H9 (cell line): ENCODE measurements around the gene GRM5. TPM values are rescaled to one million over a fixed set of nuclear protein-coding genes. Genes with fewer than 3 reads are reported as not detected.

ENCODE experiments used
- DNase-seq: peaks from one replicate; pipeline ENCODE4 v3.0.0-alpha.2; 2017
- H2AFZ ChIP-seq: one replicate; pipeline ENCODE4 v1.6.1; 2013; ENCODE audit warnings: mild to moderate bottlenecking, low read length, control low read depth, moderate library complexity
- H2AK5ac ChIP-seq: 2 replicates; pipeline ENCODE4 v1.6.1; 2013; ENCODE audit warnings: low read length, control low read depth, mixed read lengths; ENCODE audit not compliant: insufficient read length
- H2BK120ac ChIP-seq: one replicate; pipeline ENCODE4 v1.6.1; 2013; ENCODE audit warnings: low read depth, mild to moderate bottlenecking, low read length, control low read depth, inconsistent platforms; ENCODE audit not compliant: poor library complexity, severe bottlenecking
- H2BK12ac ChIP-seq: 2 replicates; pipeline ENCODE4 v1.6.1; 2013; ENCODE audit warnings: low read length, control low read depth, mixed read lengths, low read depth; ENCODE audit not compliant: insufficient read length
- H2BK15ac ChIP-seq: 2 replicates; pipeline ENCODE4 v1.6.1; 2013; ENCODE audit warnings: low read depth, low read length, control low read depth
- H2BK20ac ChIP-seq: one replicate; pipeline ENCODE4 v1.6.1; 2013; ENCODE audit warnings: low read depth, mild to moderate bottlenecking, low read length, control low read depth, inconsistent platforms; ENCODE audit not compliant: poor library complexity, severe bottlenecking
- H2BK5ac ChIP-seq: 2 replicates; pipeline ENCODE4 v1.6.1; 2013; ENCODE audit warnings: low read length, control low read depth, mixed read lengths; ENCODE audit not compliant: insufficient read length
- H3K14ac ChIP-seq: 2 replicates; pipeline ENCODE4 v1.6.1; 2013; ENCODE audit warnings: low read length, control low read depth; ENCODE audit not compliant: insufficient read depth
- H3K18ac ChIP-seq: 2 replicates; pipeline ENCODE4 v1.6.1; 2013; ENCODE audit warnings: low read depth, mild to moderate bottlenecking, mixed read lengths, low read length, control low read depth; ENCODE audit not compliant: insufficient read length
- H3K23ac ChIP-seq: 2 replicates; pipeline ENCODE4 v1.6.1; 2013; ENCODE audit warnings: low read length, control low read depth, mixed read lengths, low read depth; ENCODE audit not compliant: insufficient read length
- H3K23me2 ChIP-seq: 2 replicates; pipeline ENCODE4 v1.6.1; 2013; ENCODE audit warnings: low read depth, mild to moderate bottlenecking, mixed read lengths, low read length, control low read depth; ENCODE audit not compliant: insufficient read length, poor library complexity, severe bottlenecking
- H3K27ac ChIP-seq: 2 replicates; pipeline ENCODE4 v1.5.1; 2013; ENCODE audit warnings: low read length, control low read depth, mixed read lengths, low read depth; ENCODE audit not compliant: insufficient read length
- H3K27me3 ChIP-seq: 2 replicates; pipeline ENCODE4 v1.6.1; 2013; ENCODE audit warnings: low read length, control low read depth, inconsistent platforms; ENCODE audit not compliant: insufficient read depth
- H3K4ac ChIP-seq: 2 replicates; pipeline ENCODE4 v1.6.1; 2013; ENCODE audit warnings: low read depth, mild to moderate bottlenecking, control low read depth, inconsistent platforms, low read length, moderate library complexity
- H3K4me1 ChIP-seq: 2 replicates; pipeline ENCODE4 v1.6.1; 2013; ENCODE audit warnings: low read length, control low read depth, inconsistent platforms; ENCODE audit not compliant: insufficient read depth
- H3K4me2 ChIP-seq: 2 replicates; pipeline ENCODE4 v1.6.1; 2013; ENCODE audit warnings: low read length, control low read depth, mixed read lengths; ENCODE audit not compliant: insufficient read length, insufficient read depth
- H3K56ac ChIP-seq: 2 replicates; pipeline ENCODE4 v1.6.1; 2013; ENCODE audit warnings: low read depth, mild to moderate bottlenecking, mixed read lengths, low read length, control low read depth; ENCODE audit not compliant: insufficient read length
- H3K79me1 ChIP-seq: 2 replicates; pipeline ENCODE4 v1.6.1; 2013; ENCODE audit warnings: low read depth, mild to moderate bottlenecking, moderate library complexity, low read length, control low read depth, inconsistent platforms; ENCODE audit not compliant: insufficient read depth, poor library complexity, severe bottlenecking
- H3K79me2 ChIP-seq: 2 replicates; pipeline ENCODE4 v1.6.1; 2013; ENCODE audit warnings: low read length, control low read depth, inconsistent platforms; ENCODE audit not compliant: insufficient read depth
- H3K9ac ChIP-seq: 2 replicates; pipeline ENCODE4 v1.6.1; 2013; ENCODE audit warnings: low read length, control low read depth, mixed read lengths; ENCODE audit not compliant: insufficient read length; ENCODE audit errors: extremely low read depth
- H3K9me3 ChIP-seq: one replicate; pipeline ENCODE4 v1.6.1; 2013; ENCODE audit warnings: low read depth, low read length, inconsistent platforms; ENCODE audit not compliant: control insufficient read depth
- H3T11ph ChIP-seq: one replicate; pipeline ENCODE4 v1.6.1; 2013; ENCODE audit warnings: mild to moderate bottlenecking, low read length, control low read depth, inconsistent platforms
- H4K20me1 ChIP-seq: one replicate; pipeline ENCODE4 v1.6.1; 2013; ENCODE audit not compliant: control insufficient read depth, insufficient read length, insufficient read depth
- H4K5ac ChIP-seq: 2 replicates; pipeline ENCODE4 v1.6.1; 2013; ENCODE audit warnings: low read depth, mild to moderate bottlenecking, mixed read lengths, low read length, control low read depth; ENCODE audit not compliant: insufficient read length
- H4K8ac ChIP-seq: replicated peaks from 2 replicates; pipeline ENCODE4 v1.6.1; 2013; ENCODE audit warnings: low read length, control low read depth, mixed read lengths, low read depth; ENCODE audit not compliant: insufficient read length
- H4K91ac ChIP-seq: 2 replicates; pipeline ENCODE4 v1.6.1; 2013; ENCODE audit warnings: low read depth, mild to moderate bottlenecking, moderate library complexity, mixed read lengths, low read length, control low read depth; ENCODE audit not compliant: insufficient read length
- H3K27ac Mint-ChIP-seq, 3 experiments: 2 replicates in 2 of 3; 3 replicates in 1 of 3; pipeline ENCODE4 v1.8.0; 2020 to 2021; ENCODE audit warnings: mixed read lengths in 3 of 3, mild to moderate bottlenecking in 1 of 3, moderate library complexity in 1 of 3
- H3K27me3 Mint-ChIP-seq: 2 replicates; pipeline ENCODE4 v1.8.0; 2021; ENCODE audit warnings: low read depth, mild to moderate bottlenecking, moderate library complexity, mixed read lengths
- H3K36me3 Mint-ChIP-seq, 3 experiments: 2 replicates in 2 of 3; 3 replicates in 1 of 3; pipeline ENCODE4 v1.8.0; 2020 to 2021; ENCODE audit warnings: low read depth in 3 of 3, mixed read lengths in 3 of 3; ENCODE audit not compliant: insufficient read depth in 1 of 3
- H3K4me1 Mint-ChIP-seq, 2 experiments: 2 replicates each; pipeline ENCODE4 v1.8.0; 2020; ENCODE audit warnings: mixed read lengths in 2 of 2
- H3K4me3 Mint-ChIP-seq, 2 experiments: 2 replicates in 1 of 2; 3 replicates in 1 of 2; pipeline ENCODE4 v1.8.0; 2020 to 2021; ENCODE audit warnings: mild to moderate bottlenecking in 2 of 2, mixed read lengths in 2 of 2, moderate library complexity in 1 of 2
- H3K9me3 Mint-ChIP-seq, 2 experiments: 2 replicates in 1 of 2; 3 replicates in 1 of 2; pipeline ENCODE4 v1.8.0; 2020; ENCODE audit warnings: mild to moderate bottlenecking in 2 of 2, mixed read lengths in 2 of 2, moderate library complexity in 1 of 2
- WGBS: extraction: QIAGEN DNeasy Blood & Tissue Kit; methylation state at CpG from one replicate; pipeline ENCODE4 v1.1.7; 2013; ENCODE audit warnings: missing lambda C conversion rate, low lambda C conversion rate, mixed read lengths; ENCODE audit not compliant: insufficient read length; ENCODE audit errors: extremely low coverage; 5-methylcytosine and 5-hydroxymethylcytosine counted together
- total RNA-seq: library from RNA; stranded (reverse); gene quantifications from 2 replicates; pipeline ENCODE4 v1.2.1, GENCODE V29; 2021
- TF ChIP-seq, protein P1 (sequence below): fragments of 200-600 bp; sonication (generic); conservative IDR thresholded peaks from 3 replicates; pipeline ENCODE4 v1.8.0; 2021; ENCODE audit warnings: antibody characterized with exemption, mild to moderate bottlenecking

Gene GRM5
- total RNA-seq, 1 experiment from 2014 or later: not detected

DNA sequence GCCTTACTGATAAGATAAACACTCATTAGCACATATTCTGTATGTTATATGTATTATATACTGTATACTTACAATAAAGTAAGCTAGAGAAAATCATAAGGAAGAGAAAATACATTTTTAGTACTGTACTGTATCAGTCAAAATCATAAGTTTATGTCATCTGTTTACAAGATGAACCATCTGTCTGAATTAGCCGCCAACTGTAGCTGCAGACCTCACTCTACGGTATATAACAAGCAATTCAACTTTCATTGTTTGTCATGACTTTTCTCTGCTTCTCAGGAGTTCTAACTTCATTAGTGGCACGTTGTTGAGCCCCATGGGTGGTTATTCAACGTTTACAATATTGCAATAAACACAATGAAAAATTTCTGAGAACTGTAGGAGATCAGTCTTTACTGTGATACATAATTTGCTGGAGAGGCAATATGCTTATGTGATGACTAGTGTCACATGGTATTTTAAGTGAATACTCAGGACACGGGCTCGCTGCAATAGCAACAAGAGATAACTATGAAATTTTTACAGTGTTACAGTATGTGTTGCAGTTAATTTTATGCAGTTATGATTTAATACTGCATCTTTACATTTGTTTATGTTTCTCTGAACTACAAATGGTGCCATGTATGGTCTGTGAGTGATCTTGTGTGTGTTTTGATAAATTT is 596.1 kb downstream of the GRM5 start:
- H4K5ac ChIP-seq: no peak overlapping the region

More for the DNA sequence above, 596.1 kb downstream of the GRM5 start:
- no peak for DNase-seq
- Histone ChIP-seq H2BK20ac (no peak overlapping the region), H2BK15ac (no peak overlapping the region), H3K23ac (no peak overlapping the region), H3K79me1 (no peaks in the 10 kb centered on the region), H3K4ac (no peak overlapping the region), H3K4me2 (no peak overlapping the region), H2BK120ac (no peak overlapping the region), H2AFZ (no peak overlapping the region), H3K9me3 (no peaks in the 10 kb centered on the region), H3K79me2 (no peaks in the 10 kb centered on the region), H3K27me3 (no peaks in the 10 kb centered on the region), H3K18ac (no peak overlapping the region), H3K4me1 (no peaks in the 10 kb centered on the region), H3K23me2 (no peaks in the 10 kb centered on the region), H2AK5ac (no peak overlapping the region), H2BK12ac (no peak overlapping the region), H3K9ac (no peak overlapping the region), H2BK5ac (no peak overlapping the region), H3K27ac (no peak overlapping the region), H4K20me1 (no peaks in the 10 kb centered on the region), H3T11ph (no peak overlapping the region), H4K8ac (no peak overlapping the region), H3K14ac (no peak overlapping the region), H3K56ac (no peak overlapping the region), H4K91ac (no peak overlapping the region)
- Mint-ChIP-seq H3K4me3 (no peak overlapping the region), H3K4me1 (peaks cover 2 to 6% of the 10 kb centered on the region in 2 experiments; a peak in 1 of 4 replicates), H3K27ac (no peak overlapping the region), H3K27me3 (no peaks in the 10 kb centered on the region), H3K9me3 (peaks cover 0 to 4% of the 10 kb centered on the region in 2 experiments; a peak in 4 of 5 replicates), H3K36me3 (peaks cover 0 to 7% (median 0%) of the 10 kb centered on the region in 3 experiments; a peak in 1 of 7 replicates)
- WGBS: no CpG with 5 or more reads among the region's 6 CpGs
- TF ChIP-seq, protein P1, sequence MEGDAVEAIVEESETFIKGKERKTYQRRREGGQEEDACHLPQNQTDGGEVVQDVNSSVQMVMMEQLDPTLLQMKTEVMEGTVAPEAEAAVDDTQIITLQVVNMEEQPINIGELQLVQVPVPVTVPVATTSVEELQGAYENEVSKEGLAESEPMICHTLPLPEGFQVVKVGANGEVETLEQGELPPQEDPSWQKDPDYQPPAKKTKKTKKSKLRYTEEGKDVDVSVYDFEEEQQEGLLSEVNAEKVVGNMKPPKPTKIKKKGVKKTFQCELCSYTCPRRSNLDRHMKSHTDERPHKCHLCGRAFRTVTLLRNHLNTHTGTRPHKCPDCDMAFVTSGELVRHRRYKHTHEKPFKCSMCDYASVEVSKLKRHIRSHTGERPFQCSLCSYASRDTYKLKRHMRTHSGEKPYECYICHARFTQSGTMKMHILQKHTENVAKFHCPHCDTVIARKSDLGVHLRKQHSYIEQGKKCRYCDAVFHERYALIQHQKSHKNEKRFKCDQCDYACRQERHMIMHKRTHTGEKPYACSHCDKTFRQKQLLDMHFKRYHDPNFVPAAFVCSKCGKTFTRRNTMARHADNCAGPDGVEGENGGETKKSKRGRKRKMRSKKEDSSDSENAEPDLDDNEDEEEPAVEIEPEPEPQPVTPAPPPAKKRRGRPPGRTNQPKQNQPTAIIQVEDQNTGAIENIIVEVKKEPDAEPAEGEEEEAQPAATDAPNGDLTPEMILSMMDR: no peak
